Keratinocyte (primary cell): ENCODE measurements around the gene LRRC63. TPM values are rescaled to one million over a fixed set of nuclear protein-coding genes. Genes with fewer than 3 reads are reported as not detected.

Experiments
- DNase-seq: peaks from one replicate; pipeline ENCODE4 v3.0.0-alpha.2; 2011; ENCODE audit warnings: low read depth, missing footprints, low spot score
- FAIRE-seq: peaks from 2 replicates; lab custom pipeline; 2011; peaks lifted over from hg19 to GRCh38; lab: Jason Lieb, UNC
- H2AFZ ChIP-seq: 2 replicates; pipeline ENCODE4 v1.6.0; 2012; ENCODE audit warnings: low read length, control low read depth, inconsistent platforms; ENCODE audit not compliant: control insufficient read depth
- H3K27ac ChIP-seq: 2 replicates; pipeline ENCODE4 v1.5.1; 2011; ENCODE audit warnings: low read length; ENCODE audit not compliant: control insufficient read depth, insufficient read depth
- H3K27me3 ChIP-seq: 3 replicates; pipeline ENCODE4 v1.6.0; 2011; ENCODE audit warnings: low read length; ENCODE audit not compliant: control insufficient read depth, insufficient read depth; ENCODE audit errors: extremely low read depth
- H3K36me3 ChIP-seq, 2 experiments: 2 replicates in 1 of 2; 3 replicates in 1 of 2; pipeline ENCODE4 v1.5.1; 2011; ENCODE audit warnings: low read length in 2 of 2, mild to moderate bottlenecking in 1 of 2; ENCODE audit not compliant: control insufficient read depth in 2 of 2, insufficient read depth in 2 of 2; ENCODE audit errors: extremely low read depth in 1 of 2
- H3K4me1 ChIP-seq: 3 replicates; pipeline ENCODE4 v1.5.1; 2011; ENCODE audit warnings: low read length; ENCODE audit not compliant: control insufficient read depth, insufficient read depth; ENCODE audit errors: extremely low read depth
- H3K4me2 ChIP-seq: 3 replicates; pipeline ENCODE4 v1.6.0; 2011; ENCODE audit warnings: low read depth, low read length; ENCODE audit not compliant: control insufficient read depth, insufficient read depth; ENCODE audit errors: extremely low read depth
- H3K4me3 ChIP-seq, 3 experiments: fragments of 200-600 bp in 1 of 3; sonication (generic) in 1 of 3; 2 replicates in 2 of 3; 3 replicates in 1 of 3; pipeline ENCODE4 v1.5.1; 2011 to 2016; ENCODE audit warnings: low read length in 3 of 3, mild to moderate bottlenecking in 3 of 3, control low read depth in 2 of 3, inconsistent platforms in 1 of 3, low read depth in 1 of 3, mixed read lengths in 1 of 3, mixed run types in 1 of 3, moderate library complexity in 1 of 3; ENCODE audit not compliant: control insufficient read depth in 2 of 3, insufficient read depth in 2 of 3; ENCODE audit errors: extremely low read depth in 1 of 3
- H3K79me2 ChIP-seq: 2 replicates; pipeline ENCODE4 v1.6.0; 2012; ENCODE audit warnings: low read length; ENCODE audit not compliant: control insufficient read depth, insufficient read depth
- H3K9ac ChIP-seq: 3 replicates; pipeline ENCODE4 v1.6.0; 2011; ENCODE audit warnings: low read length; ENCODE audit not compliant: control insufficient read depth, insufficient read depth; ENCODE audit errors: extremely low read depth
- H3K9me1 ChIP-seq: 3 replicates; pipeline ENCODE4 v1.6.0; 2011; ENCODE audit warnings: low read length; ENCODE audit not compliant: control insufficient read depth, insufficient read depth; ENCODE audit errors: extremely low read depth
- H3K9me3 ChIP-seq: 2 replicates; pipeline ENCODE4 v1.5.1; 2012; ENCODE audit warnings: low read depth, low read length; ENCODE audit not compliant: control insufficient read depth
- H4K20me1 ChIP-seq: 3 replicates; pipeline ENCODE4 v1.6.0; 2011; ENCODE audit warnings: low read length; ENCODE audit not compliant: control insufficient read depth, insufficient read depth; ENCODE audit errors: extremely low read depth
- CTCF ChIP-seq, 3 experiments: IDR thresholded peaks in 1 of 3; conservative IDR thresholded peaks in 1 of 3; optimal IDR thresholded peaks in 1 of 3; 2 replicates in 2 of 3; 3 replicates in 1 of 3; pipeline versions ENCODE3 to v1.5.1; 2011; ENCODE audit warnings: low read length in 3 of 3, mild to moderate bottlenecking in 3 of 3, moderate library complexity in 2 of 3, control low read depth in 1 of 3, inconsistent platforms in 1 of 3; ENCODE audit not compliant: insufficient read depth in 2 of 3; ENCODE audit errors: extremely low read depth in 1 of 3
- EZH2 ChIP-seq: IDR thresholded peaks from one replicate; pipeline ENCODE4 v1.6.1; 2012; ENCODE audit warnings: inconsistent platforms, mild to moderate bottlenecking, low read length, moderate library complexity
- dilution Hi-C: fragments of 300-500 bp; cut with MboI; formaldehyde crosslinking; loops from one replicate; pipeline ENCODE4 v1.7.0; 2020; ENCODE audit warnings: low sequenced_read_pairs; ENCODE audit not compliant: extremely low pct_ligation_motif_present
- polyA plus RNA-seq, 5 experiments: library from polyadenylated mRNA; depleted of rRNA in 3 of 5; stranded (reverse) in 3 of 5; stranded (forward) in 1 of 5; unstranded in 1 of 5; fragments of >200 nt; gene quantifications; 1 replicate in 1 of 5; 2 replicates in 3 of 5; 3 replicates in 1 of 5; pipeline versions ENCODE4 v1.2.1 to v1.2.3, GENCODE V29; 2011 to 2012; ENCODE audit warnings: missing spikeins in 2 of 5, low read depth in 1 of 5, low replicate concordance in 1 of 5
- small RNA-seq, 3 experiments: library from RNA; depleted of rRNA; stranded (forward); fragments of <200 nt; gene quantifications; one replicate each; pipeline ENCODE3, GENCODE V24; 2012; ENCODE audit warnings: low read depth in 3 of 3, low replicate concordance in 1 of 3; ENCODE audit not compliant: insufficient read length in 3 of 3

LRRC63 gene
- polyA plus RNA-seq, 1 donor (not counting 4 experiments of a cell fraction or from before 2014, with no cell fraction given), result not detected

GRCh38 chr13:46321494-46322225 is 109.9 kb downstream of the LRRC63 start:
- dilution Hi-C loops, result no loop called here
- H3K27ac ChIP-seq, result no peak overlapping the region
- DNase-seq (no peak), FAIRE-seq (peak; percentile 81)
- no peaks in the 10 kb centered on the region for H3K79me2 ChIP-seq
- no peak overlapping the region for H2AFZ ChIP-seq
- no peaks in the 10 kb centered on the region for H4K20me1 ChIP-seq
- TF ChIP-seq CTCF (optimal IDR thresholded peaks at IDR 0.05 in 1 of 3, IDR thresholded peaks at IDR 0.05 in 1 of 3, conservative IDR thresholded peaks at IDR 0.05 in 1 of 3; ENCODE audit: extremely low read depth in 1 of 3, insufficient read depth in 2 of 3, low read length in 3 of 3) (peak; percentile 72 to 77 (median 76)), EZH2 (no peak)
- H3K9me3 ChIP-seq, result no peaks in the 10 kb centered on the region
- H3K4me2 ChIP-seq, result no peak overlapping the region
- no peaks in the 10 kb centered on the region for H3K9me1 ChIP-seq
- no peak overlapping the region for H3K4me3 ChIP-seq
- H3K36me3 ChIP-seq, result no peaks in the 10 kb centered on the region
- no peaks in the 10 kb centered on the region for H3K4me1 ChIP-seq
- no peak overlapping the region for H3K9ac ChIP-seq
- H3K27me3 ChIP-seq, result peaks cover 6% of the 10 kb centered on the region

- no peak overlapping the region for H3K4me2 ChIP-seq
- no peak for FAIRE-seq
- dilution Hi-C loops, result no loop called here
Measured at GRCh38 chr13:46324976-46325375, 113.2 kb downstream of the LRRC63 start.

More at GRCh38 chr13:46324976-46325375, 113.2 kb downstream of the LRRC63 start:
- Histone ChIP-seq H3K79me2 (no peaks in the 10 kb centered on the region), H3K9me1 (no peaks in the 10 kb centered on the region), H3K4me3 (no peak overlapping the region), H3K9ac (no peak overlapping the region), H3K27me3 (peaks cover 6% of the 10 kb centered on the region), H3K4me1 (no peaks in the 10 kb centered on the region), H4K20me1 (no peaks in the 10 kb centered on the region), H3K27ac (no peak overlapping the region), H3K9me3 (no peaks in the 10 kb centered on the region), H2AFZ (no peak overlapping the region), H3K36me3 (no peaks in the 10 kb centered on the region)
- TF ChIP-seq CTCF (optimal IDR thresholded peaks at IDR 0.05 in 1 of 3, IDR thresholded peaks at IDR 0.05 in 1 of 3, conservative IDR thresholded peaks at IDR 0.05 in 1 of 3; ENCODE audit: extremely low read depth in 1 of 3, insufficient read depth in 2 of 3, low read length in 3 of 3) (no peak), EZH2 (no peak)
- no peak for DNase-seq

Small RNA genes lying within 50 kb of the gene (small RNA-seq; reads per million reads assigned to genes)
- 0 reads per million in 3 experiments for gene RN7SKP5
- gene RN7SL288P, result 0 reads per million in 3 experiments

Other genes starting within 250 kb of the LRRC63 start
- gene ZC3H13, start 159.2 kb upstream of the LRRC63 start, polyA plus RNA-seq, result 4.8 to 10.6 TPM (median 6.1 TPM) in 3 replicates
- gene CPB2, start 106.9 kb upstream of the LRRC63 start, polyA plus RNA-seq, result 0.06 to 0.26 TPM (median 0.08 TPM) in 3 replicates
- 1.8 to 2.5 TPM (median 2.2 TPM) in 3 replicates for gene LCP1, start 29.8 kb upstream of the LRRC63 start, polyA plus RNA-seq
- gene RUBCNL, start 175.3 kb downstream of the LRRC63 start, polyA plus RNA-seq, result 0.05 to 0.16 TPM (median 0.12 TPM) in 3 replicates